ENCODE data around the gene PAK1.
A peak's percentile ranks its signal among the peaks of the same experiment; 100 is the strongest.
"Not testable (repeated sequence)": the region's sequence is repeated elsewhere in the genome, so short reads cannot be mapped to it uniquely, and the experiment has no call there.

The PAK1 gene

GRCh38 chr11:77300695-77301094 lies 173.2 kb downstream of the PAK1 start:
- no peak for DNase-seq

GRCh38 chr11:77300028-77300427 lies 173.9 kb downstream of the PAK1 start:
- not testable (repeated sequence) for DNase-seq

- DNase-seq = peak; percentile 27
Observed at GRCh38 chr11:77299528-77299993, 174.3 kb downstream of the PAK1 start.

GRCh38 chr11:77294040-77294439 lies 179.9 kb downstream of the PAK1 start:
- DNase-seq = no peak

- DNase-seq = no peak
Observed at GRCh38 chr11:77289737-77290136, 184.2 kb downstream of the PAK1 start.

GRCh38 chr11:77287615-77288273 lies 186.2 kb downstream of the PAK1 start:
- DNase-seq = no peak

- no peak for DNase-seq
Observed at GRCh38 chr11:77287136-77287535, 186.8 kb downstream of the PAK1 start.

- no peak for DNase-seq
Observed at GRCh38 chr11:77284476-77285468, 189.1 kb downstream of the PAK1 start.

GRCh38 chr11:77283101-77283500 lies 190.8 kb downstream of the PAK1 start:
- no peak for DNase-seq

GRCh38 chr11:77278595-77279506 lies 195.0 kb downstream of the PAK1 start:
- no peak for DNase-seq

GRCh38 chr11:77276271-77276670 lies 197.6 kb downstream of the PAK1 start:
- DNase-seq = no peak
